ENCODE data around the gene CPA2.

The CPA2 gene

DNA sequence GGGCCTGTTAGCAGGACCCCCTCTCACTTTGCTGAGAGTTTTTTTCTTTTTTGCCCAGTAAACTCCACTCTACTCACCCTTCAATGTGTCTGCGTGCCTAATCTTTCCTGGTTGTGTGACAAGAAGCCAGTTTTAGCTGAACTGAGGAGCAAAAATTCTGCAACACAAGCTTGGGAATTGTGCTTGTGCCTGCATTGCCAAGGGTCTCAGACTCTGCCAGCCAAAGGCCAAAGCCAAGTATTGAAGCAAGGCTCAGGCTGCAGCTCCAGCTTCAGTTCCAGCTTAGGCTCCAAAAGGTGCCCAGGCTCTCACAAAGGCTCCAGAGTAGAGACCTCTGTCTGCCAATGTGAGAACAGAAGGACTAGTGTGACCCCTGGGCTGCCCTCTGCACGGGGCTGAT, 4.2 kb upstream of the CPA2 start:
- TF ChIP-seq, protein P1, sequence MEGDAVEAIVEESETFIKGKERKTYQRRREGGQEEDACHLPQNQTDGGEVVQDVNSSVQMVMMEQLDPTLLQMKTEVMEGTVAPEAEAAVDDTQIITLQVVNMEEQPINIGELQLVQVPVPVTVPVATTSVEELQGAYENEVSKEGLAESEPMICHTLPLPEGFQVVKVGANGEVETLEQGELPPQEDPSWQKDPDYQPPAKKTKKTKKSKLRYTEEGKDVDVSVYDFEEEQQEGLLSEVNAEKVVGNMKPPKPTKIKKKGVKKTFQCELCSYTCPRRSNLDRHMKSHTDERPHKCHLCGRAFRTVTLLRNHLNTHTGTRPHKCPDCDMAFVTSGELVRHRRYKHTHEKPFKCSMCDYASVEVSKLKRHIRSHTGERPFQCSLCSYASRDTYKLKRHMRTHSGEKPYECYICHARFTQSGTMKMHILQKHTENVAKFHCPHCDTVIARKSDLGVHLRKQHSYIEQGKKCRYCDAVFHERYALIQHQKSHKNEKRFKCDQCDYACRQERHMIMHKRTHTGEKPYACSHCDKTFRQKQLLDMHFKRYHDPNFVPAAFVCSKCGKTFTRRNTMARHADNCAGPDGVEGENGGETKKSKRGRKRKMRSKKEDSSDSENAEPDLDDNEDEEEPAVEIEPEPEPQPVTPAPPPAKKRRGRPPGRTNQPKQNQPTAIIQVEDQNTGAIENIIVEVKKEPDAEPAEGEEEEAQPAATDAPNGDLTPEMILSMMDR (IDR thresholded peaks at IDR 0.05; ENCODE audit: low read depth, low read length, missing control alignments): no peak
- no peak overlapping the region for H3K4me3 ChIP-seq (replicated peaks; ENCODE audit: low read depth, low read length)
- DNase-seq (ENCODE audit: extremely low read depth, low read depth): no peak

DNA sequence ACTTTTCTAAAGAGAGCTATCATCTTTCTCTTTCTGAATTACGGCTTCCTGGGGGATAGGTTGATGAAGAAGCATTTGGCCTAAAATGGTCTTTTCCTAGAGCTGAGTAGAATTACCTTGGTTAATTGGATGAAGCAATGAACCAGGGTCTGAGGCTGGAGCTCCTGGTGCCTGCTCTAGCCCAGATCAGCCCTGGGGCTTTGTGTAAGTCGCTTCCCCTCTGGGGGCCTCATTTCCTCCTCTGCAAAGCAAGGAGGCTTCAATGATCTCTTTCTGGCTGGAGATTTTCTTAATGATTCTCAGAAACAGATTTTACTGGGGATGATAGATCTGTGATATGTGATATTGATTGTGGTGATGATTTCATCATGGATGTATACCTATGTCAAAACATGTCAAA, 3.5 kb upstream of the CPA2 start:
- no peak overlapping the region for H3K4me3 ChIP-seq (replicated peaks; ENCODE audit: low read depth, low read length)
- DNase-seq (ENCODE audit: extremely low read depth, low read depth): no peak
- TF ChIP-seq, protein P1 (IDR thresholded peaks at IDR 0.05; ENCODE audit: low read depth, low read length, missing control alignments): no peak

DNA sequence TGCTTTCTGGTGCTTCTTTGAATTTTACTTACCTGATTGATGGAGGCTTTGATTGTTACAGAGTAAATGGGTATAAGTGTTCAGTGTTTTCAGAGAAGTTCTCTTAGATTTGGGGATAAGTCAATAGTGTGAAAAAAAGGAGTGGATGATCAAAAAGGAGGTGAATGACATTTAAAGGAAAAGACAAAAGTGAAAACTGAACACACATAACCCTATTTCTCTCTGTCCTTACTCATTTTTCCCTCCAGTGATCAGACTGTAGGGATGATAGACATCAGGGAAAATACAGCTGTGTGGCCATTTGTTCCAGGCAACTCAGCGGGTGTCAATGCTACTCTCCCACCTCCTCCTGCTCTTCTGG, 278 bp downstream of the CPA2 start:
- TF ChIP-seq, protein P1 (IDR thresholded peaks at IDR 0.05; ENCODE audit: low read depth, low read length, missing control alignments): no peak
- H3K4me3 ChIP-seq (replicated peaks; ENCODE audit: low read depth, low read length): no peak overlapping the region
- DNase-seq (ENCODE audit: extremely low read depth, low read depth): no peak

DNA sequence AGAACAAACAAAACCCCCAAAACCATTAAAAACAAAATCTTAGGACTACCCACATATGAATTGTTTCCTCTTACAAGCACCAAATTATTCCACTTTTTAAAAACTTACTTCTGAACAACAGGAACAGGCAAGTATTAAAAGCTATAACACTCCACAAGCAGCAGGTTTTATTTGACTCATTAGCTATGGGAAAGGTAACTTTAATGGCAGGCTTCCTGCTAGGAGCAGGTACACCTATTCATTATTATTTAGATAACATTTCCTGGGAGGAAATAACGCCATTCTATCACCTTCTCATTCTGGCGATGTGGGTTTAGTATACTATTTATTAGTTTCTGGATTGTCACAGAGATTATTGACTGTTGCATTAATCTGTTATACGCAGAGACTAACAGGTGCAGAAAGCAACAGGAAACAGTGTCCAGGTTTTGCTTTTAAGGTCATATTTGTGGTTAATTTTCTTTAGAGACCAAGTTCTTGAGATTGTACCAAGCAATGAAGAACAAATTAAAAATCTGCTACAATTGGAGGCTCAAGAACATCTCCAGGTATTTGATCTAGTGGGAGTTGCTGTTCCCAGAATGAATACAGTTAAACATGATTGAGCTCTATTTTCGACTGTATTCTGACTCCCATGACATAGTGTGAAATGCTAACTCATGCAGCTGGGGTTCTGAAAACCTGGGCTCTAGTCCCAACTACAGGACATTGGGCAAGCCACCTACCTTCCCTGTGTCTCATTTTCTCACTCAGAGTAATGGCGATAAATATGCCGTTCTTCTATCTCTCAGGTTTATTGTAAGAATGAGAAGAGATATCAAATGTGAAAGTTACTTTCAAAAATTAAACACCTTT, 2.0 kb downstream of the CPA2 start:
- TF ChIP-seq, protein P1 (IDR thresholded peaks at IDR 0.05; ENCODE audit: low read depth, low read length, missing control alignments): no peak

DNA sequence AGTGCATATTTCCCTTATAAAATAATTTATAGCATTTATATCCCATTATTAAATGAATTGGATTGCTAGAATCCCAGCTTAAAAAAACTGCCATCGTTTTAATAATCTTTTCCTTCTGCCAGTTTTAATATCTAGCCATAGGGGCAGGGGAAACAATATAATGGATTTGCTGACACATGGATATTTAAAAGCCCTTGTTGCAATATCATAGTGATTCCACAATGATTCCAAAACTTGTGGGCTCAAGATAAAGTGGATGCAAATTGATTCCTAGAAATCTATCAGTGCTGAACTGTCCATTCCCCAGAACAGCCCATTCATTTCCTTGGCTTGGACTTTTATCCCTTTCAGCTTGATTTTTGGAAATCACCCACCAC, 2.6 kb downstream of the CPA2 start:
- DNase-seq (ENCODE audit: extremely low read depth, low read depth): no peak
- TF ChIP-seq, protein P1 (IDR thresholded peaks at IDR 0.05; ENCODE audit: low read depth, low read length, missing control alignments): no peak
- H3K4me3 ChIP-seq (replicated peaks; ENCODE audit: low read depth, low read length): no peak overlapping the region

More for the DNA sequence above, 2.0 kb downstream of the CPA2 start:
- H3K4me3 ChIP-seq (replicated peaks; ENCODE audit: low read depth, low read length): no peak overlapping the region
- no peak for DNase-seq (ENCODE audit: extremely low read depth, low read depth)

DNA sequence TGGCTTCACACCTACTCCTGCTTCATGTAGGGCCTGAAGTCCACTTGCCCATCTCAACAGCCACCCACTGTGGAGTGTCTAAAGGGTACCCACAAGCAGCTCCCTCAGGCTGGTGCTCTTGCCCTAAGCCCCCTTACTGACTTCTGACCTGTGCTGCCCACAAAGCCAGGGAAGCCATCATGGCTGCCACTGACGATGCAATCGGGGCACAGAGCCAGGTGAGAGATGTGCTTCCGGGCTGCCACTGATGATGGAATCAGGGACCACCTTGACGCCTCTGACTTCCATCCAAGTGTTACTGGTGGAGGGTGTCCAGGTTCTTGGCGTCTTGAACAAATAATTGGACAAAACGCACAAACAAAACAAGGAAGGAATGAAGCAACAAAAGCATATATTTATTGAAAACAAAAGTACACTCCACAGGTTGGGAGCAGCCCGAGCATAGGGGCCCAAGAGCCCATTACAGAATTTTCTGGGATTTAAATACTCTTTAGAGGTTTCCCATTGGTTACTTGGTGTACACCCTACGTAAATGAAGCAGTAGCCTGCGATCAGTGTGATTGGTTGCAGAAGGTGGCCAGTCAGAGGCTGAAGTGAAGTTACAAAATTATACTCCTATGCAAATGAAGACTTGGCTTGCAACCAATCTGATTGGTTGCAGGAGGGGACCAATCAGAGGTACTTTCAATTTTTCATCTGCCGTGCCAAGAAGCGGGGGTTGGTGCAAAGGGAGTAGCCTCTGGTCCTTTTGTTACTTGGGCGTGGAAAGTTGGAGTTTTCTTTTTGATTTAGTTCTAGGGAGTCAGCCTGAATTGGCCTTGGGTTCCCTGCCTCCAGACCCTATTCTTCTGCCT, 4.5 kb downstream of the CPA2 start:
- TF ChIP-seq, protein P1 (IDR thresholded peaks at IDR 0.05; ENCODE audit: low read depth, low read length, missing control alignments): no peak
- no peak overlapping the region for H3K4me3 ChIP-seq (replicated peaks; ENCODE audit: low read depth, low read length)
- no peak for DNase-seq (ENCODE audit: extremely low read depth, low read depth)

Data from HFF-Myc (cell line).